ENCODE results near the gene USP40. TPM values are rescaled to one million over a fixed set of nuclear protein-coding genes. Genes with fewer than 3 reads are reported as not detected.
A peak's percentile ranks its signal among the peaks of the same experiment; 100 is the strongest.

Gene USP40
- total RNA-seq, 1 experiment from 2014 or later = 10.3 TPM

DNA sequence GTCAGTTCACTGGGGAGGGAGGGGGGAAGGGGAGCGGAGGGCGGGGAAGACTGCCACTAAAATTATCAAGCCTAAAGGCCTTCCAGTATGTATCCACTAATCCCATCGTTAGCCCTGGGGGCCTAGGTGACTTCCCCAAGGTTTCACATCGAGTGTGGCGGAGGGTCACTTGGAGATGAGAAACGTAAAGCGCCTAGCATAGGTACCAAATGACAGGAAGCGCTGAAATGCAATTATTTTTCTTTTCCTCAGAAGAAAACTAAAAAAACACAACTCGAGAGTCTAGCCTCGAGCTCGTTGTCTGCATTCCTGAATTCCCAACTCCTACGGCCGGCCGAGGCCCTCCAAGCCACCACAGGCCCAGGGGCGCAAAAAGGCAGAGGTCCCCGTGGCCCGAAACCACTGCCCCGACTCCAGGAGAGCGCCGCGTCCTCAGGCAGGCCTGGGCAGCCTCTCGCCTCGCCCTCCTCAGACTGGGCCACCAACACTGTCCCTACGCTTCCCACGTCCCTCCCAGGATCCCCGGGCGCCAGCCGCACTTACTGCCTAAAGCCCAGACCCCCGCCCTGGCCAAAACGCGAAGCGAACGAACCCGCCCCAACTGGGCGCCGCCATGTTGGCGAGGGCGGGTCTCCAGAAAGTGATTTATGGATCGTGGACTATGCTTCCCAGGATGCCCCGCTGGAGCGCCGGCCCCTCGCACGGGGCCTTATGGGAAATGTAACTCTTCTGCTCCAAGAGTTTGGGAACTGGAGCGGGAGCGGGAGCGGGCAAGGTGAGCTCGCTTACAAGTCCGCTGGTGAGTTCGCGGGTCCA lies at the start of gene USP40 (continued):
- TF ChIP-seq, protein P1, sequence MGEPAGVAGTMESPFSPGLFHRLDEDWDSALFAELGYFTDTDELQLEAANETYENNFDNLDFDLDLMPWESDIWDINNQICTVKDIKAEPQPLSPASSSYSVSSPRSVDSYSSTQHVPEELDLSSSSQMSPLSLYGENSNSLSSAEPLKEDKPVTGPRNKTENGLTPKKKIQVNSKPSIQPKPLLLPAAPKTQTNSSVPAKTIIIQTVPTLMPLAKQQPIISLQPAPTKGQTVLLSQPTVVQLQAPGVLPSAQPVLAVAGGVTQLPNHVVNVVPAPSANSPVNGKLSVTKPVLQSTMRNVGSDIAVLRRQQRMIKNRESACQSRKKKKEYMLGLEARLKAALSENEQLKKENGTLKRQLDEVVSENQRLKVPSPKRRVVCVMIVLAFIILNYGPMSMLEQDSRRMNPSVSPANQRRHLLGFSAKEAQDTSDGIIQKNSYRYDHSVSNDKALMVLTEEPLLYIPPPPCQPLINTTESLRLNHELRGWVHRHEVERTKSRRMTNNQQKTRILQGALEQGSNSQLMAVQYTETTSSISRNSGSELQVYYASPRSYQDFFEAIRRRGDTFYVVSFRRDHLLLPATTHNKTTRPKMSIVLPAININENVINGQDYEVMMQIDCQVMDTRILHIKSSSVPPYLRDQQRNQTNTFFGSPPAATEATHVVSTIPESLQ (CRISPR knock-in tag; IDR thresholded peaks at IDR 0.05) = no peak
- TF ChIP-seq ZNF232 (CRISPR knock-in tag; IDR thresholded peaks at IDR 0.05) (0 out of 2 replicates have a peak, but pooled peaks have one; percentile 55), EMX1 (CRISPR knock-in tag; IDR thresholded peaks at IDR 0.05) (no peak), SOX15 (CRISPR knock-in tag; IDR thresholded peaks at IDR 0.05) (no peak), CREM (CRISPR knock-in tag; IDR thresholded peaks at IDR 0.05) (peak; percentile 62; the same call in 1 of the 2 replicates), GRHL2 (CRISPR knock-in tag; IDR thresholded peaks at IDR 0.05; ENCODE audit: insufficient replicate concordance, severe bottlenecking) (no peak), ATF1 (CRISPR knock-in tag; IDR thresholded peaks at IDR 0.05) (no peak), CREB1 (CRISPR knock-in tag; IDR thresholded peaks at IDR 0.05) (no peak), NR1H2 (CRISPR knock-in tag; IDR thresholded peaks at IDR 0.05) (no peak), HMGA2 (CRISPR knock-in tag; IDR thresholded peaks at IDR 0.05) (0 out of 2 replicates have a peak, but pooled peaks have one; percentile 27), ZNF263 (CRISPR knock-in tag; IDR thresholded peaks at IDR 0.05; ENCODE audit: low read depth) (no peak), PRRX2 (CRISPR knock-in tag; IDR thresholded peaks at IDR 0.05) (no peak)
- TF ChIP-seq, protein P2, sequence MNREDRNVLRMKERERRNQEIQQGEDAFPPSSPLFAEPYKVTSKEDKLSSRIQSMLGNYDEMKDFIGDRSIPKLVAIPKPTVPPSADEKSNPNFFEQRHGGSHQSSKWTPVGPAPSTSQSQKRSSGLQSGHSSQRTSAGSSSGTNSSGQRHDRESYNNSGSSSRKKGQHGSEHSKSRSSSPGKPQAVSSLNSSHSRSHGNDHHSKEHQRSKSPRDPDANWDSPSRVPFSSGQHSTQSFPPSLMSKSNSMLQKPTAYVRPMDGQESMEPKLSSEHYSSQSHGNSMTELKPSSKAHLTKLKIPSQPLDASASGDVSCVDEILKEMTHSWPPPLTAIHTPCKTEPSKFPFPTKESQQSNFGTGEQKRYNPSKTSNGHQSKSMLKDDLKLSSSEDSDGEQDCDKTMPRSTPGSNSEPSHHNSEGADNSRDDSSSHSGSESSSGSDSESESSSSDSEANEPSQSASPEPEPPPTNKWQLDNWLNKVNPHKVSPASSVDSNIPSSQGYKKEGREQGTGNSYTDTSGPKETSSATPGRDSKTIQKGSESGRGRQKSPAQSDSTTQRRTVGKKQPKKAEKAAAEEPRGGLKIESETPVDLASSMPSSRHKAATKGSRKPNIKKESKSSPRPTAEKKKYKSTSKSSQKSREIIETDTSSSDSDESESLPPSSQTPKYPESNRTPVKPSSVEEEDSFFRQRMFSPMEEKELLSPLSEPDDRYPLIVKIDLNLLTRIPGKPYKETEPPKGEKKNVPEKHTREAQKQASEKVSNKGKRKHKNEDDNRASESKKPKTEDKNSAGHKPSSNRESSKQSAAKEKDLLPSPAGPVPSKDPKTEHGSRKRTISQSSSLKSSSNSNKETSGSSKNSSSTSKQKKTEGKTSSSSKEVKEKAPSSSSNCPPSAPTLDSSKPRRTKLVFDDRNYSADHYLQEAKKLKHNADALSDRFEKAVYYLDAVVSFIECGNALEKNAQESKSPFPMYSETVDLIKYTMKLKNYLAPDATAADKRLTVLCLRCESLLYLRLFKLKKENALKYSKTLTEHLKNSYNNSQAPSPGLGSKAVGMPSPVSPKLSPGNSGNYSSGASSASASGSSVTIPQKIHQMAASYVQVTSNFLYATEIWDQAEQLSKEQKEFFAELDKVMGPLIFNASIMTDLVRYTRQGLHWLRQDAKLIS (CRISPR knock-in tag; IDR thresholded peaks at IDR 0.05; ENCODE audit: borderline replicate concordance) = no peak
- TF ChIP-seq, protein P3, sequence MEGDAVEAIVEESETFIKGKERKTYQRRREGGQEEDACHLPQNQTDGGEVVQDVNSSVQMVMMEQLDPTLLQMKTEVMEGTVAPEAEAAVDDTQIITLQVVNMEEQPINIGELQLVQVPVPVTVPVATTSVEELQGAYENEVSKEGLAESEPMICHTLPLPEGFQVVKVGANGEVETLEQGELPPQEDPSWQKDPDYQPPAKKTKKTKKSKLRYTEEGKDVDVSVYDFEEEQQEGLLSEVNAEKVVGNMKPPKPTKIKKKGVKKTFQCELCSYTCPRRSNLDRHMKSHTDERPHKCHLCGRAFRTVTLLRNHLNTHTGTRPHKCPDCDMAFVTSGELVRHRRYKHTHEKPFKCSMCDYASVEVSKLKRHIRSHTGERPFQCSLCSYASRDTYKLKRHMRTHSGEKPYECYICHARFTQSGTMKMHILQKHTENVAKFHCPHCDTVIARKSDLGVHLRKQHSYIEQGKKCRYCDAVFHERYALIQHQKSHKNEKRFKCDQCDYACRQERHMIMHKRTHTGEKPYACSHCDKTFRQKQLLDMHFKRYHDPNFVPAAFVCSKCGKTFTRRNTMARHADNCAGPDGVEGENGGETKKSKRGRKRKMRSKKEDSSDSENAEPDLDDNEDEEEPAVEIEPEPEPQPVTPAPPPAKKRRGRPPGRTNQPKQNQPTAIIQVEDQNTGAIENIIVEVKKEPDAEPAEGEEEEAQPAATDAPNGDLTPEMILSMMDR (IDR thresholded peaks at IDR 0.05) = no peak
- TF ChIP-seq, protein P4, sequence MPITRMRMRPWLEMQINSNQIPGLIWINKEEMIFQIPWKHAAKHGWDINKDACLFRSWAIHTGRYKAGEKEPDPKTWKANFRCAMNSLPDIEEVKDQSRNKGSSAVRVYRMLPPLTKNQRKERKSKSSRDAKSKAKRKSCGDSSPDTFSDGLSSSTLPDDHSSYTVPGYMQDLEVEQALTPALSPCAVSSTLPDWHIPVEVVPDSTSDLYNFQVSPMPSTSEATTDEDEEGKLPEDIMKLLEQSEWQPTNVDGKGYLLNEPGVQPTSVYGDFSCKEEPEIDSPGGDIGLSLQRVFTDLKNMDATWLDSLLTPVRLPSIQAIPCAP (CRISPR knock-in tag; IDR thresholded peaks at IDR 0.05) = peak; percentile 36; the same call in 1 of the 2 replicates
- TF ChIP-seq, protein P5, sequence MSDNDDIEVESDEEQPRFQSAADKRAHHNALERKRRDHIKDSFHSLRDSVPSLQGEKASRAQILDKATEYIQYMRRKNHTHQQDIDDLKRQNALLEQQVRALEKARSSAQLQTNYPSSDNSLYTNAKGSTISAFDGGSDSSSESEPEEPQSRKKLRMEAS (CRISPR knock-in tag; IDR thresholded peaks at IDR 0.05) = peak; percentile 65; the same call in 1 of the 2 replicates

DNA sequence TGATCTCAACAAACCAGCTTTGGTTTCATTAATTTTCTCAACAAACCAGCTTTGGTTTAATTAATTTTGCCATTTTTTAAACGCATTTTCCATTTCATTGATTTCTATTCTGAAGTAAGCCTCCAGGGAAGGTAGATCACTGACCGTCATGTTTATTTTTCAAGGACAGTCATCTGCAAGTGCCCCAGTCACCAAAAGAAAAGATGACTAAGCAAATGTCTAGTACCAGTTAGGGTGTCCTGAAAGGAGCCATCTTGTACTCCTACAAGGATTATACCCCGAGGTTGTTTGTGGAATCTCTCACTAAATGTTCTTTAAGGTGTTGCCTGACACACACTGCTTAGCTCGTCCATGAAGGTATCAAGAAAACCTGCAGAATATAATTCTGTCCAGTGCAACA lies 44.7 kb upstream of the USP40 start:
- ATAC-seq (no peak), DNase-seq (ENCODE audit: low spot score) (no peak)
- POLR2A ChIA-PET = no interaction called here
- Mint-ChIP-seq H3K4me1 (no peaks in the 10 kb centered on the region), H3K36me3 (0 out of 2 replicates have a peak, but pooled peaks cover 6% of the 10 kb centered on the region), H3K27me3 (ENCODE audit: low read depth) (peaks cover 22% of the 10 kb centered on the region), H3K9me3 (peaks cover 57% of the 10 kb centered on the region), H3K4me3 (no peak overlapping the region), H3K27ac (no peak overlapping the region)
- CTCF ChIA-PET = no interaction called here
- TF ChIP-seq, protein P6, sequence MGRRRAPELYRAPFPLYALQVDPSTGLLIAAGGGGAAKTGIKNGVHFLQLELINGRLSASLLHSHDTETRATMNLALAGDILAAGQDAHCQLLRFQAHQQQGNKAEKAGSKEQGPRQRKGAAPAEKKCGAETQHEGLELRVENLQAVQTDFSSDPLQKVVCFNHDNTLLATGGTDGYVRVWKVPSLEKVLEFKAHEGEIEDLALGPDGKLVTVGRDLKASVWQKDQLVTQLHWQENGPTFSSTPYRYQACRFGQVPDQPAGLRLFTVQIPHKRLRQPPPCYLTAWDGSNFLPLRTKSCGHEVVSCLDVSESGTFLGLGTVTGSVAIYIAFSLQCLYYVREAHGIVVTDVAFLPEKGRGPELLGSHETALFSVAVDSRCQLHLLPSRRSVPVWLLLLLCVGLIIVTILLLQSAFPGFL (CRISPR knock-in tag; IDR thresholded peaks at IDR 0.05; ENCODE audit: borderline replicate concordance) = no peak
- TF ChIP-seq NR3C1 (CRISPR knock-in tag; conservative IDR thresholded peaks at IDR 0.05; ENCODE audit: low read depth) (no peak), FOXJ3 (CRISPR knock-in tag; IDR thresholded peaks at IDR 0.05; ENCODE audit: borderline replicate concordance) (no peak), ZNF396 (CRISPR knock-in tag; IDR thresholded peaks at IDR 0.05; ENCODE audit: borderline replicate concordance) (no peak), ZNF232 (CRISPR knock-in tag; IDR thresholded peaks at IDR 0.05) (no peak), RORB (CRISPR knock-in tag; IDR thresholded peaks at IDR 0.05) (no peak)
- TF ChIP-seq, protein P7, sequence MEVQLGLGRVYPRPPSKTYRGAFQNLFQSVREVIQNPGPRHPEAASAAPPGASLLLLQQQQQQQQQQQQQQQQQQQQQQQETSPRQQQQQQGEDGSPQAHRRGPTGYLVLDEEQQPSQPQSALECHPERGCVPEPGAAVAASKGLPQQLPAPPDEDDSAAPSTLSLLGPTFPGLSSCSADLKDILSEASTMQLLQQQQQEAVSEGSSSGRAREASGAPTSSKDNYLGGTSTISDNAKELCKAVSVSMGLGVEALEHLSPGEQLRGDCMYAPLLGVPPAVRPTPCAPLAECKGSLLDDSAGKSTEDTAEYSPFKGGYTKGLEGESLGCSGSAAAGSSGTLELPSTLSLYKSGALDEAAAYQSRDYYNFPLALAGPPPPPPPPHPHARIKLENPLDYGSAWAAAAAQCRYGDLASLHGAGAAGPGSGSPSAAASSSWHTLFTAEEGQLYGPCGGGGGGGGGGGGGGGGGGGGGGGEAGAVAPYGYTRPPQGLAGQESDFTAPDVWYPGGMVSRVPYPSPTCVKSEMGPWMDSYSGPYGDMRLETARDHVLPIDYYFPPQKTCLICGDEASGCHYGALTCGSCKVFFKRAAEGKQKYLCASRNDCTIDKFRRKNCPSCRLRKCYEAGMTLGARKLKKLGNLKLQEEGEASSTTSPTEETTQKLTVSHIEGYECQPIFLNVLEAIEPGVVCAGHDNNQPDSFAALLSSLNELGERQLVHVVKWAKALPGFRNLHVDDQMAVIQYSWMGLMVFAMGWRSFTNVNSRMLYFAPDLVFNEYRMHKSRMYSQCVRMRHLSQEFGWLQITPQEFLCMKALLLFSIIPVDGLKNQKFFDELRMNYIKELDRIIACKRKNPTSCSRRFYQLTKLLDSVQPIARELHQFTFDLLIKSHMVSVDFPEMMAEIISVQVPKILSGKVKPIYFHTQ (CRISPR knock-in tag; IDR thresholded peaks at IDR 0.05) = no peak
